NT2/D1 (cell line): ENCODE measurements around the gene FAM124B.

Experiments used
- SUZ12 ChIP-seq: IDR thresholded peaks from 2 replicates; pipeline ENCODE4 v1.6.1; 2011; ENCODE audit not compliant: insufficient read length, insufficient read depth; ENCODE audit errors: extremely low read depth
- YY1 ChIP-seq: IDR thresholded peaks from 2 replicates; pipeline ENCODE4 v1.6.1; 2011; ENCODE audit not compliant: insufficient read length, insufficient read depth
- ZNF274 ChIP-seq: IDR thresholded peaks from 2 replicates; pipeline ENCODE4 v1.6.1; 2011; ENCODE audit warnings: mild to moderate bottlenecking, low read depth, low read length

DNA sequence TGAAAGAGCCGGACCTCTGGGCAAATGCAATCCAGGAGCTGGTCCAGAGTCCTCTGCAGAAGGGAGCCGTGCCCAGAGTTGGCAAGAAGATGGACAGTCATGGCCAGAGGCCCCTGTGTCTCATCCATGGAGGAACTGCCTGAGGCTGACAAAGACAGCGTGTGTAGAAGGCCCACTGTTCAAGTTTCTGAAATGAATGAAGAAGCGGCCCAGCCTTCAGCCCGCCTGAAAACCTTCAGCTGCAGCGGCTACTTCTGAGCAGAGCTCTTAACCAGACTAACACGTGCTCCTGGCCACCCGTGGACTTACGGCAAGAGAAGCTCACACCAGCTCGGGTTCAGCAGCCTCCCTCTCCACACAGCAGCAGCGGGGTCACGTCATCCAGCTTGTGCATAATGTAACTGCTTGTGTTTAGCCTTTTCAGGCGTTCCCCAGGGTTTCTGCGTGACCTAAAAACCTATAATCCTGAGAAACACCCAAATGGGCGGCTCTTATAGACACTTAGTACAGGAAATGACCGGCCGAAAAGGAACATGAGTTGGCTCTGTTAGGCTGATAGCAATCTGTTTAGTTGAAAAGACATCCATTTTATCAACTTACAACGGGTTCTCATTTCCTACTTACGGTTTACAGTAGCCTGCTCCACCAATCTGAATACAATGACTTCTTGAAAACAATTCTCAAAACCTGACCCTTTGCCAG is at the start of gene FAM124B:
- TF ChIP-seq YY1 (no peak), SUZ12 (no peak), ZNF274 (no peak)
